IMR-90 (cell line): ENCODE measurements around the gene RASGRP1. TPM values are rescaled to one million over a fixed set of nuclear protein-coding genes. Genes with fewer than 3 reads are reported as not detected.
A peak's percentile ranks its signal among the peaks of the same experiment; 100 is the strongest.

ENCODE experiments used
- ATAC-seq: fragments of 200-7000 bp; cut with Tn5 transposase; 2 replicates; pipeline ENCODE4 v1.9.1; 2020; ENCODE audit warnings: low read depth, mild to moderate bottlenecking, moderate library complexity
- BruUV-seq: library from RNA; stranded (reverse); fragments of 400-500 nt; replicated peaks from 2 replicates; lab custom pipeline; 2021; lab: Mats Ljungman, UMichigan
- CTCF ChIA-PET: fragments of 300-600 bp; formaldehyde crosslinking; extraction: SDS; loops from one replicate; lab custom pipeline; 2021; ENCODE audit warnings: antibody characterized with exemption; lab: Yijun Ruan, JAX
- POLR2A ChIA-PET: fragments of 300-600 bp; sonication (Branson Sonifier 250); formaldehyde crosslinking; loops from one replicate; lab custom pipeline; 2022; ENCODE audit warnings: antibody characterized with exemption; ENCODE audit not compliant: unreplicated experiment; lab: Charles Lee
- DNase-seq: peaks from one replicate; pipeline ENCODE4 v3.0.0; 2013
- H2AFZ ChIP-seq: replicated peaks from 2 replicates; pipeline ENCODE3; 2013; ENCODE audit warnings: low read length, mild to moderate bottlenecking; ENCODE audit not compliant: poor library complexity
- H2AK5ac ChIP-seq: 2 replicates; pipeline ENCODE4 v1.6.1; 2013; ENCODE audit warnings: low read depth, low read length, inconsistent platforms
- H2AK9ac ChIP-seq: replicated peaks from 2 replicates; pipeline ENCODE3; 2013; ENCODE audit warnings: mild to moderate bottlenecking, low read depth, low read length, moderate library complexity; ENCODE audit not compliant: poor library complexity
- H2BK120ac ChIP-seq: 2 replicates; pipeline ENCODE4 v1.6.1; 2013; ENCODE audit warnings: low read depth, low read length, inconsistent platforms
- H2BK15ac ChIP-seq: 3 replicates; pipeline ENCODE4 v1.6.1; 2013; ENCODE audit warnings: low read depth, low read length, inconsistent platforms
- H2BK20ac ChIP-seq: 2 replicates; pipeline ENCODE4 v1.6.1; 2013; ENCODE audit warnings: low read depth, mild to moderate bottlenecking, inconsistent platforms, low read length, moderate library complexity
- H2BK5ac ChIP-seq: 2 replicates; pipeline ENCODE4 v1.6.1; 2013; ENCODE audit warnings: mild to moderate bottlenecking, low read depth, low read length, inconsistent platforms; ENCODE audit not compliant: poor library complexity, severe bottlenecking
- H3K14ac ChIP-seq: replicated peaks from 2 replicates; pipeline ENCODE4 v1.6.1; 2013; ENCODE audit warnings: low read depth, low read length, inconsistent platforms
- H3K18ac ChIP-seq: 2 replicates; pipeline ENCODE4 v1.6.1; 2013; ENCODE audit warnings: low read depth, low read length, control low read depth
- H3K23ac ChIP-seq: 2 replicates; pipeline ENCODE4 v1.6.1; 2013; ENCODE audit warnings: low read depth, low read length, inconsistent platforms
- H3K27ac ChIP-seq: 2 replicates; pipeline ENCODE4 v1.5.1; 2013; ENCODE audit warnings: mild to moderate bottlenecking, control low read depth, low read length; ENCODE audit not compliant: insufficient read depth
- H3K27me3 ChIP-seq: 2 replicates; pipeline ENCODE4 v1.6.1; 2013; ENCODE audit warnings: low read length; ENCODE audit not compliant: control insufficient read depth, insufficient read depth
- H3K36me3 ChIP-seq: 2 replicates; pipeline ENCODE4 v1.6.1; 2013; ENCODE audit warnings: low read length, mixed read lengths; ENCODE audit not compliant: control insufficient read depth, insufficient read depth
- H3K4ac ChIP-seq: 2 replicates; pipeline ENCODE4 v1.6.1; 2013; ENCODE audit warnings: low read depth, low read length, inconsistent platforms
- H3K4me1 ChIP-seq: 2 replicates; pipeline ENCODE4 v1.6.1; 2013; ENCODE audit warnings: low read length, mixed read lengths; ENCODE audit not compliant: control insufficient read depth, insufficient read depth
- H3K4me2 ChIP-seq: 2 replicates; pipeline ENCODE4 v1.6.1; 2013; ENCODE audit warnings: low read depth, mild to moderate bottlenecking, control low read depth, low read length, moderate library complexity
- H3K4me3 ChIP-seq: 2 replicates; pipeline ENCODE4 v1.5.1; 2013; ENCODE audit warnings: low read depth, mild to moderate bottlenecking, control low read depth, low read length, moderate library complexity; ENCODE audit not compliant: insufficient read depth
- H3K56ac ChIP-seq: 2 replicates; pipeline ENCODE4 v1.6.1; 2013; ENCODE audit warnings: low read length, inconsistent platforms; ENCODE audit not compliant: insufficient read depth; ENCODE audit errors: extremely low read depth
- H3K79me1 ChIP-seq, 2 experiments: 2 replicates each; pipeline ENCODE4 v1.6.1; 2013; ENCODE audit warnings: low read length in 2 of 2, inconsistent platforms in 1 of 2, low read depth in 1 of 2
- H3K9ac ChIP-seq: 2 replicates; pipeline ENCODE4 v1.6.1; 2013; ENCODE audit warnings: low read depth, low read length, control low read depth
- H3K9me1 ChIP-seq: 2 replicates; pipeline ENCODE4 v1.6.1; 2013; ENCODE audit warnings: low read length, inconsistent platforms; ENCODE audit not compliant: insufficient read depth
- H3K9me3 ChIP-seq: 2 replicates; pipeline ENCODE4 v1.6.1; 2013; ENCODE audit warnings: low read length; ENCODE audit not compliant: control insufficient read depth, insufficient read depth
- H4K20me1 ChIP-seq: 2 replicates; pipeline ENCODE4 v1.6.1; 2013; ENCODE audit warnings: low read length, inconsistent platforms; ENCODE audit not compliant: insufficient read depth
- H4K5ac ChIP-seq: 2 replicates; pipeline ENCODE4 v1.6.1; 2013; ENCODE audit warnings: mild to moderate bottlenecking, low read depth, low read length, control low read depth
- H4K8ac ChIP-seq, 2 experiments: 2 replicates each; pipeline ENCODE4 v1.6.1; 2013; ENCODE audit warnings: low read depth in 2 of 2, low read length in 2 of 2, control low read depth in 1 of 2, inconsistent platforms in 1 of 2
- H4K91ac ChIP-seq: 2 replicates; pipeline ENCODE4 v1.6.1; 2013; ENCODE audit warnings: low read depth, low read length, inconsistent platforms; ENCODE audit not compliant: insufficient read depth
- MXI1 ChIP-seq: IDR thresholded peaks from 2 replicates; pipeline ENCODE4 v1.6.1; 2012; ENCODE audit warnings: low read depth, mild to moderate bottlenecking, low read length, moderate library complexity, borderline replicate concordance
- NFE2L2 ChIP-seq: fragments of 150-350 bp; IDR thresholded peaks from 2 replicates; pipeline ENCODE4 v1.6.1; 2016; ENCODE audit warnings: low read depth, mild to moderate bottlenecking, low read length
- POLR2A ChIP-seq: IDR thresholded peaks from 2 replicates; pipeline ENCODE4 v1.6.1; 2012; ENCODE audit warnings: mild to moderate bottlenecking, low read depth, low read length
- RCOR1 ChIP-seq: IDR thresholded peaks from 2 replicates; pipeline ENCODE4 v1.6.1; 2012; ENCODE audit warnings: mild to moderate bottlenecking, low read length, improper control_type of control experiment; ENCODE audit not compliant: insufficient replicate concordance
- WGBS, 2 experiments: methylation state at CpG; one replicate each; pipeline versions ENCODE4 v1.1.5 to v1.1.7; 2013; ENCODE audit warnings: missing lambda C conversion rate in 2 of 2; ENCODE audit not compliant: insufficient read length in 1 of 2; ENCODE audit errors: extremely low coverage in 2 of 2; 5-methylcytosine and 5-hydroxymethylcytosine counted together
- dilution Hi-C: fragments of 300-500 bp; cut with HindIII; formaldehyde crosslinking; loops from one replicate; pipeline ENCODE4 v1.14.3; 2018; ENCODE audit warnings: low sequenced_read_pairs; ENCODE audit not compliant: unreplicated experiment
- in situ Hi-C: fragments of 300-500 bp; cut with MboI; formaldehyde crosslinking; loops from 3 replicates; pipeline ENCODE4 v1.14.3; 2019; ENCODE audit warnings: low sequenced_read_pairs, inconsistent platforms, mixed read lengths
- intact Hi-C: fragments of 100-400 bp; cut with micrococcal nuclease; formaldehyde crosslinking; loops from 2 replicates; pipeline ENCODE4 v1.10.0; 2022
- polyA plus RNA-seq, 3 experiments: library from polyadenylated mRNA; depleted of rRNA; stranded (reverse); fragments of >200 nt; gene quantifications; 2 replicates each; pipeline ENCODE4 v1.2.3, GENCODE V29; 2012; ENCODE audit warnings: low replicate concordance in 1 of 3
- total RNA-seq: library from RNA; depleted of rRNA; stranded (reverse); fragments of >200 nt; gene quantifications from 2 replicates; pipeline ENCODE4 v1.2.3, GENCODE V29; 2012
- TF ChIP-seq, protein P1 (sequence below): conservative IDR thresholded peaks from 2 replicates; pipeline ENCODE4 v1.5.1; 2012; ENCODE audit warnings: mild to moderate bottlenecking, low read depth, low read length, improper control_type of control experiment
- TF ChIP-seq, protein P2 (sequence below): fragments of 150-350 bp; IDR thresholded peaks from 2 replicates; pipeline ENCODE4 v1.6.1; 2016; ENCODE audit warnings: low read depth, mild to moderate bottlenecking, low read length, moderate library complexity, borderline replicate concordance

The RASGRP1 gene
- total and polyA plus RNA-seq, 2 of the 4 experiments (the other 2 are of a cell fraction): 1.4 to 3.2 TPM

DNA sequence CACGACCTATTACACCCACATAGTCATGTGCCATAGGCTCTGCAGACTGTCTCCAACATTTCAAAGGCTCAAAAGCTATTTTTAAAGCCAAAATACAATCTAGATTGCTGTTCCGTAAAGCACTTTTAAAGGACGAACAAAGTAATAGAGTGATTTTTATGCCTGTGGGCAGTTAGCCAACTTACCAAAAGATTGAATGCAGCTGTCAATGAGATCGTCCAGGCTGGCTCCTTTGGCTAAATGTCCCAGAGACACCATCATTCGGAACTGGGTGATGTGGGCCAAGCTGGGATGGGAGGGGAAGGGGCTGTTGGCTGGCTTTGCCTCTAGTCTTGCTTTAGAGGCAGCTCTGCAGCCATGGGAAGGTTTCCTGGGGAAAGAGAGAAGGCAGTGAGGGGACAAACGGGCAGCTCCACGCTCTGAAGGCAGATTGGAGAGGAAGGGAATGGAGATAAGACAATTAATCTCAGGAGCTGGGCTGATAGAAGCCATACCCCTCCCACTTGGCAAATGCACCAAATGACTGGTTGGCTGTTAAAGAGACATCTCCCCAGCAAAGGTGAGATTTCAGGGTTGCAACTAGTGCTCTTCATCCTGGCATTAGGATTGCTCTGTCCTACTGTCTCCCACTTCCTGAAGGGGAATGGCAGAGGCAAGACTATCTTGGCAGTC, 4.8 kb downstream of the RASGRP1 start:
- Histone ChIP-seq H3K4me1 (peaks cover 26% of the 10 kb centered on the region), H2AFZ (no peak overlapping the region), H3K14ac (no peak overlapping the region), H2BK15ac (no peak overlapping the region), H3K27me3 (peaks cover 1% of the 10 kb centered on the region), H4K8ac (no peak overlapping the region), H3K9ac (no peak overlapping the region), H3K4me2 (no peak overlapping the region; the same call in 1 of the 2 replicates), H3K18ac (peak overlapping the region; percentile 6; the same call in 1 of the 2 replicates), H3K4me3 (peak overlapping the region; percentile 19; the same call in 1 of the 2 replicates), H3K4ac (no peak overlapping the region), H2BK120ac (no peak overlapping the region), H2AK5ac (no peak overlapping the region), H4K20me1 (no peaks in the 10 kb centered on the region), H4K5ac (peak overlapping the region; percentile 52; the same call in 1 of the 2 replicates), H3K56ac (no peak overlapping the region), H2AK9ac (no peak overlapping the region), H3K23ac (no peak overlapping the region), H3K27ac (no peak overlapping the region), H3K36me3 (no peaks in the 10 kb centered on the region), H2BK20ac (no peak overlapping the region), H3K9me3 (no peaks in the 10 kb centered on the region), H3K9me1 (peaks cover 10% of the 10 kb centered on the region), H4K91ac (no peak overlapping the region; the same call in 1 of the 2 replicates), H2BK5ac (no peak overlapping the region), H3K79me1 (no peaks in the 10 kb centered on the region)
- POLR2A ChIA-PET: no interaction called here
- intact Hi-C loops (no loop called here), dilution Hi-C loops (no loop called here), in situ Hi-C loops (no loop called here)
- ATAC-seq (no peak), DNase-seq (no peak)
- WGBS, 2 experiments: no CpG with 5 or more reads among the region's 7 CpGs
- TF ChIP-seq MXI1: no peak
- TF ChIP-seq, protein P1, sequence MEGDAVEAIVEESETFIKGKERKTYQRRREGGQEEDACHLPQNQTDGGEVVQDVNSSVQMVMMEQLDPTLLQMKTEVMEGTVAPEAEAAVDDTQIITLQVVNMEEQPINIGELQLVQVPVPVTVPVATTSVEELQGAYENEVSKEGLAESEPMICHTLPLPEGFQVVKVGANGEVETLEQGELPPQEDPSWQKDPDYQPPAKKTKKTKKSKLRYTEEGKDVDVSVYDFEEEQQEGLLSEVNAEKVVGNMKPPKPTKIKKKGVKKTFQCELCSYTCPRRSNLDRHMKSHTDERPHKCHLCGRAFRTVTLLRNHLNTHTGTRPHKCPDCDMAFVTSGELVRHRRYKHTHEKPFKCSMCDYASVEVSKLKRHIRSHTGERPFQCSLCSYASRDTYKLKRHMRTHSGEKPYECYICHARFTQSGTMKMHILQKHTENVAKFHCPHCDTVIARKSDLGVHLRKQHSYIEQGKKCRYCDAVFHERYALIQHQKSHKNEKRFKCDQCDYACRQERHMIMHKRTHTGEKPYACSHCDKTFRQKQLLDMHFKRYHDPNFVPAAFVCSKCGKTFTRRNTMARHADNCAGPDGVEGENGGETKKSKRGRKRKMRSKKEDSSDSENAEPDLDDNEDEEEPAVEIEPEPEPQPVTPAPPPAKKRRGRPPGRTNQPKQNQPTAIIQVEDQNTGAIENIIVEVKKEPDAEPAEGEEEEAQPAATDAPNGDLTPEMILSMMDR: no peak
- no peak for TF ChIP-seq NFE2L2
- TF ChIP-seq POLR2A: no peak
- no peak for TF ChIP-seq RCOR1
- TF ChIP-seq, protein P2, sequence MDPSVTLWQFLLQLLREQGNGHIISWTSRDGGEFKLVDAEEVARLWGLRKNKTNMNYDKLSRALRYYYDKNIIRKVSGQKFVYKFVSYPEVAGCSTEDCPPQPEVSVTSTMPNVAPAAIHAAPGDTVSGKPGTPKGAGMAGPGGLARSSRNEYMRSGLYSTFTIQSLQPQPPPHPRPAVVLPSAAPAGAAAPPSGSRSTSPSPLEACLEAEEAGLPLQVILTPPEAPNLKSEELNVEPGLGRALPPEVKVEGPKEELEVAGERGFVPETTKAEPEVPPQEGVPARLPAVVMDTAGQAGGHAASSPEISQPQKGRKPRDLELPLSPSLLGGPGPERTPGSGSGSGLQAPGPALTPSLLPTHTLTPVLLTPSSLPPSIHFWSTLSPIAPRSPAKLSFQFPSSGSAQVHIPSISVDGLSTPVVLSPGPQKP: no peak
- BruUV-seq: no TSS peak
- CTCF ChIA-PET: no interaction called here
